ENCODE results near the gene FOXK2. TPM values are rescaled to one million over a fixed set of nuclear protein-coding genes. Genes with fewer than 3 reads are reported as not detected.

The FOXK2 gene
- total and polyA plus RNA-seq, 4 donors: 23.4 to 59.8 (median 33.4) TPM

DNA sequence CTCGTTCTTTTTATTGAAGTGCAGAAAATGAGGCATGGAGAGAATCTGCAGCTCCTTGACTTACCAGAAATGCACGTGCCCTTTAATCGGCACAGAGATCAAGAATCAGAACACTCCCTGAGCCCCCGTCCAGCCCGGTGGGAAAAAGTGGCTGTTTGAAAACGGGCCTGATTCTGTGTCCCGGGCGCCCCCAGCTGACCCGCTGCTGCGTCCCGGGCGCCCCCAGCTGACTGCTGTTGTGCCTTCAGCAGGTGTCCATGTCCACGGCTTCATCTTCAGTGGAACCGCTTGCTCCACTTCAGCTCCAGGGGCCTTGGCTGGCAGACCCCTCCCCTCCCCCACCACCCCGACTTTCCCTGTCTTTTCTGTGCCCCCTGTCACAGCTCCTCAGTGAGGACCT, 47.8 kb downstream of the FOXK2 start:
- no peak overlapping the region for H3K9ac ChIP-seq (ENCODE audit: insufficient read depth in 1 of 2, low read length in 2 of 2)
- no peak overlapping the region for H3K4me3 ChIP-seq
- H3K36me3 ChIP-seq (ENCODE audit: control insufficient read depth in 4 of 4, insufficient read depth in 4 of 4, low read length in 4 of 4): peaks cover 15 to 31% (median 23%) of the 10 kb centered on the region in 4 donors
- DNase-seq (no peak), ATAC-seq (ENCODE audit: insufficient read depth, low FRiP score) (no peak)
- TF ChIP-seq, protein P1, sequence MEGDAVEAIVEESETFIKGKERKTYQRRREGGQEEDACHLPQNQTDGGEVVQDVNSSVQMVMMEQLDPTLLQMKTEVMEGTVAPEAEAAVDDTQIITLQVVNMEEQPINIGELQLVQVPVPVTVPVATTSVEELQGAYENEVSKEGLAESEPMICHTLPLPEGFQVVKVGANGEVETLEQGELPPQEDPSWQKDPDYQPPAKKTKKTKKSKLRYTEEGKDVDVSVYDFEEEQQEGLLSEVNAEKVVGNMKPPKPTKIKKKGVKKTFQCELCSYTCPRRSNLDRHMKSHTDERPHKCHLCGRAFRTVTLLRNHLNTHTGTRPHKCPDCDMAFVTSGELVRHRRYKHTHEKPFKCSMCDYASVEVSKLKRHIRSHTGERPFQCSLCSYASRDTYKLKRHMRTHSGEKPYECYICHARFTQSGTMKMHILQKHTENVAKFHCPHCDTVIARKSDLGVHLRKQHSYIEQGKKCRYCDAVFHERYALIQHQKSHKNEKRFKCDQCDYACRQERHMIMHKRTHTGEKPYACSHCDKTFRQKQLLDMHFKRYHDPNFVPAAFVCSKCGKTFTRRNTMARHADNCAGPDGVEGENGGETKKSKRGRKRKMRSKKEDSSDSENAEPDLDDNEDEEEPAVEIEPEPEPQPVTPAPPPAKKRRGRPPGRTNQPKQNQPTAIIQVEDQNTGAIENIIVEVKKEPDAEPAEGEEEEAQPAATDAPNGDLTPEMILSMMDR (IDR thresholded peaks at IDR 0.05; ENCODE audit: control extremely low read depth, extremely low read depth): no peak
- H3K27ac ChIP-seq (ENCODE audit: low read depth in 1 of 2, low read length in 1 of 2): no peak overlapping the region
- peaks cover 0 to 14% (median 3%) of the 10 kb centered on the region in 5 donors for H3K4me1 ChIP-seq (ENCODE audit: control insufficient read depth in 5 of 5, insufficient read depth in 5 of 5, low read length in 5 of 5)
- 93 to 96% methylated on average over 15 of the region's 15 CpGs for WGBS, 2 donors
- H3K9me3 ChIP-seq (ENCODE audit: control insufficient read depth in 4 of 4, insufficient read depth in 3 of 4, low read length in 3 of 4): no peaks in the 10 kb centered on the region
- H3K27me3 ChIP-seq (ENCODE audit: control insufficient read depth in 3 of 3, insufficient read depth in 3 of 3, low read length in 2 of 3): no peaks in the 10 kb centered on the region

DNA sequence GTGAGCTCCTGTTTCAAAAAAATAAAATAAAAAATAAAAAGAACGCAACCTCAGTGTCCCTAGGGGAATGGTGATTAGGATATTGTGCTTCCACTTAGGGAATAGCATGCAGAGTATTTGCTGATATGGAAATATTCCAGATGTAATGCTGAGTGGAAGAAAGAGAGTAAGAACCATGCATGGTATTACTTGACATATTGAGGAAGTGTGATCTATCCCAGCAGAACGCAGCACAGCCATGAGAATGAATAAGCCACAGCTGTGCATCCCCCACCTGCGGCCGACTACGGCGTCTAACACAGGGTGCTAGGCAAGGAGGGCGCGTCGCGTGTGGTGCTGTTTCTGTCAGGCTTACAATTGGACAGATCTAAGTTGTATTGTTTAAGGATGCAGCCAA, 49.5 kb downstream of the FOXK2 start:
- H3K27ac ChIP-seq (ENCODE audit: low read depth in 1 of 2, low read length in 1 of 2): peak overlapping the region in 1 of 2 donors; percentile 13
- TF ChIP-seq, protein P1 (IDR thresholded peaks at IDR 0.05; ENCODE audit: control extremely low read depth, extremely low read depth): no peak
- H3K4me3 ChIP-seq: no peak overlapping the region
- ATAC-seq (ENCODE audit: insufficient read depth, low FRiP score): no peak
- H3K9me3 ChIP-seq (ENCODE audit: control insufficient read depth in 4 of 4, insufficient read depth in 3 of 4, low read length in 3 of 4): no peaks in the 10 kb centered on the region
- DNase-seq: no peak
- peaks cover 0 to 14% (median 3%) of the 10 kb centered on the region in 5 donors for H3K4me1 ChIP-seq (ENCODE audit: control insufficient read depth in 5 of 5, insufficient read depth in 5 of 5, low read length in 5 of 5)
- peaks cover 15 to 39% (median 28%) of the 10 kb centered on the region in 4 donors for H3K36me3 ChIP-seq (ENCODE audit: control insufficient read depth in 4 of 4, insufficient read depth in 4 of 4, low read length in 4 of 4)
- WGBS, 2 donors: 86 to 90% methylated on average over 10 of the region's 10 CpGs
- H3K9ac ChIP-seq (ENCODE audit: insufficient read depth in 1 of 2, low read length in 2 of 2): no peak overlapping the region
- H3K27me3 ChIP-seq (ENCODE audit: control insufficient read depth in 3 of 3, insufficient read depth in 3 of 3, low read length in 2 of 3): no peaks in the 10 kb centered on the region

DNA sequence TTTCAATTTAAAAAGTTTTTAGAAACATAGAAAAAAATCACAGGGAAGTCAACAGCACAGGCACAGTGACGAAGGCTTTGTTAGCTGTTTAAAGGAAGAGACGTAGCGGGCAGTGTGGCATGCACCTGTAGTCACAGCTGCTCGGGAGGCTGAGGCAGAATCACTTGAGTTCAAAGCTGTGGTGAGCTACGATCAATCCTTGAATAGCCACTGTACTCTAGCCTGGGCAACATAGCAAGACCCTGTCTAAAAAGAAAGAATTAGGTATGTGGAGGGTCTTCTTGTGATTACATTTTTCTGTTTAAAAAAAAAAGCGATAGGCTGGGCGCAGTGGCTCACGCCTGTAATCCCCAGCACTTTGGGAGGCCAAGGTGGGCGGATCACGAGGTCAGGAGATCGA, 50.1 kb downstream of the FOXK2 start:
- no peaks in the 10 kb centered on the region for H3K27me3 ChIP-seq (ENCODE audit: control insufficient read depth in 3 of 3, insufficient read depth in 3 of 3, low read length in 2 of 3)
- H3K27ac ChIP-seq (ENCODE audit: low read depth in 1 of 2, low read length in 1 of 2): no peak overlapping the region
- no peaks in the 10 kb centered on the region for H3K9me3 ChIP-seq (ENCODE audit: control insufficient read depth in 4 of 4, insufficient read depth in 3 of 4, low read length in 3 of 4)
- DNase-seq (no peak), ATAC-seq (ENCODE audit: insufficient read depth, low FRiP score) (no peak)
- peaks cover 0 to 14% (median 3%) of the 10 kb centered on the region in 5 donors for H3K4me1 ChIP-seq (ENCODE audit: control insufficient read depth in 5 of 5, insufficient read depth in 5 of 5, low read length in 5 of 5)
- peaks cover 16 to 43% (median 31%) of the 10 kb centered on the region in 4 donors for H3K36me3 ChIP-seq (ENCODE audit: control insufficient read depth in 4 of 4, insufficient read depth in 4 of 4, low read length in 4 of 4)
- no peak overlapping the region for H3K4me3 ChIP-seq
- 94 to 97% methylated on average over 11 of the region's 11 CpGs for WGBS, 2 donors
- TF ChIP-seq, protein P1 (IDR thresholded peaks at IDR 0.05; ENCODE audit: control extremely low read depth, extremely low read depth): no peak
- H3K9ac ChIP-seq (ENCODE audit: insufficient read depth in 1 of 2, low read length in 2 of 2): no peak overlapping the region

DNA sequence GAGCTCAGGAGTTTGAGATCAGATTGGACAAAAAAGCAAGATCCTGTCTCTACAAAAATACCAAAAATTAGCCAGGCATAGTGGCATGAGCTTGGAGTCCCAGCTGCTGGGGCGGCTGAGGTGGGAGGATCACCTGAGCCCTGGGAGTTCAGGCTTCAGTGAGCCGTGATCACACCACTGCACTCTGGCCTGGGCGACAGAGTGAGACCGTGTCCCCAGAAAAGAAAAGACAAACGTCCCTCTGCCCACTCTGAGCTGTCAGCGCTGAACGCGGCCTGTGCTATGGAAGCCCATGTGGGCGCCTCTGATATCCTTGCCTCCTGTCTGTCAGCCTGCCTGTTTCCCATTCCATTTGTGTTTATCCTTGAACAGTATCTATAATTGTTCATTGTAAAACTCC, 50.7 kb downstream of the FOXK2 start:
- no peak for DNase-seq
- Histone ChIP-seq H3K36me3 (ENCODE audit: control insufficient read depth in 4 of 4, insufficient read depth in 4 of 4, low read length in 4 of 4) (peaks cover 21 to 48% (median 34%) of the 10 kb centered on the region in 4 donors), H3K27me3 (ENCODE audit: control insufficient read depth in 3 of 3, insufficient read depth in 3 of 3, low read length in 2 of 3) (no peaks in the 10 kb centered on the region), H3K27ac (ENCODE audit: low read depth in 1 of 2, low read length in 1 of 2) (no peak overlapping the region), H3K4me1 (ENCODE audit: control insufficient read depth in 5 of 5, insufficient read depth in 5 of 5, low read length in 5 of 5) (peaks cover 0 to 14% (median 3%) of the 10 kb centered on the region in 5 donors), H3K4me3 (no peak overlapping the region), H3K9me3 (ENCODE audit: control insufficient read depth in 4 of 4, insufficient read depth in 3 of 4, low read length in 3 of 4) (no peaks in the 10 kb centered on the region), H3K9ac (ENCODE audit: insufficient read depth in 1 of 2, low read length in 2 of 2) (no peak overlapping the region)
- no peak for ATAC-seq (ENCODE audit: insufficient read depth, low FRiP score)
- TF ChIP-seq, protein P1 (IDR thresholded peaks at IDR 0.05; ENCODE audit: control extremely low read depth, extremely low read depth): no peak
- 93% methylated on average over 9 of the region's 9 CpGs for WGBS, 2 donors

Data from lung (tissue), 12 donors.